Naive thymus-derived CD8-positive, alpha-beta T cell (primary cell): ENCODE data around the gene KLHDC8A. TPM values are rescaled to one million over a fixed set of nuclear protein-coding genes. Genes with fewer than 3 reads are reported as not detected.
"Not testable (repeated sequence)": the region's sequence is repeated elsewhere in the genome, so short reads cannot be mapped to it uniquely, and the experiment has no call there.

Source experiments
- ATAC-seq, 2 donors: fragments of 150-1000 bp; cut with Tn5 transposase in 1 of 2; sonication (Bioruptor Pico), chemical (Tn5 transposase) in 1 of 2; 1 replicate in 1 of 2; 2 replicates in 1 of 2; pipeline ENCODE4 v1.10.0; 2021; ENCODE audit warnings: mild to moderate bottlenecking in 2 of 2, moderate library complexity in 2 of 2
- POLR2A ChIA-PET: fragments of 350-600 bp; sonication (Branson Sonifier 250); formaldehyde crosslinking; loops from one replicate; lab custom pipeline; 2021; ENCODE audit warnings: antibody characterized with exemption; lab: Charles Lee
- DNase-seq, 10 donors: peaks; one replicate each; pipeline versions ENCODE4 v3.0.0 to v3.0.0-alpha.2; 2020 to 2022
- H3K27ac Mint-ChIP-seq, 10 donors: one replicate each; pipeline ENCODE4 v1.8.0; 2020 to 2022; ENCODE audit warnings: mild to moderate bottlenecking in 10 of 10, mixed read lengths in 10 of 10, moderate library complexity in 4 of 10, inconsistent platforms in 1 of 10
- H3K27me3 Mint-ChIP-seq, 5 donors: one replicate each; pipeline ENCODE4 v1.8.0; 2021 to 2022; ENCODE audit warnings: mixed read lengths in 5 of 5
- H3K36me3 Mint-ChIP-seq, 3 donors: one replicate each; pipeline ENCODE4 v1.8.0; 2020 to 2022; ENCODE audit warnings: mixed read lengths in 3 of 3, mild to moderate bottlenecking in 2 of 3, inconsistent platforms in 1 of 3
- H3K4me1 Mint-ChIP-seq, 4 donors: one replicate each; pipeline ENCODE4 v1.8.0; 2021 to 2022; ENCODE audit warnings: mixed read lengths in 4 of 4
- H3K4me3 Mint-ChIP-seq, 10 donors: one replicate each; pipeline ENCODE4 v1.8.0; 2020 to 2022; ENCODE audit warnings: mild to moderate bottlenecking in 10 of 10, mixed read lengths in 10 of 10, moderate library complexity in 6 of 10, inconsistent platforms in 1 of 10
- H3K9me3 Mint-ChIP-seq, 9 donors: one replicate each; pipeline ENCODE4 v1.8.0; 2020 to 2022; ENCODE audit warnings: mixed read lengths in 9 of 9, mild to moderate bottlenecking in 3 of 9, inconsistent platforms in 1 of 9, moderate library complexity in 1 of 9
- polyA plus RNA-seq, 3 donors: library from polyadenylated mRNA; unstranded; fragments of 300-500 nt; fragmentation: Illumina TruSeq; gene quantifications; one replicate each; pipeline ENCODE4 v1.2.3, GENCODE V29; 2021
- total RNA-seq, 8 experiments: library from RNA in 2 of 8; stranded (reverse) in 2 of 8; gene quantifications; one replicate each; pipeline ENCODE4 v1.2.3 and lab custom pipeline; 2021 to 2026

KLHDC8A gene
- total RNA-seq (not detected), polyA plus RNA-seq (not detected), total RNA-seq (lab: John Stamatoyannopoulos, UW) (0 to 0.14 (median 0) reads per million in 6 experiments)

- DNase-seq (no peak), ATAC-seq (no peak)
- POLR2A ChIA-PET: no interaction called here
- Mint-ChIP-seq H3K27me3 (peaks cover 8 to 42% (median 16%) of the 10 kb centered on the region in 5 donors), H3K9me3 (no peaks in the 10 kb centered on the region), H3K36me3 (no peaks in the 10 kb centered on the region), H3K27ac (no peak within 1 kb of the TSS), H3K4me3 (no peak within 1 kb of the TSS), H3K4me1 (peaks cover 0 to 6% (median 0%) of the 10 kb centered on the region in 4 donors)
These were observed at the start of gene KLHDC8A for GRCh38 chr1:205356440-205357139. KLHDC8A (minus strand) TSS chr1:205356922; CDS start chr1:205343604, 13,318 bp downstream.

- H3K4me1 Mint-ChIP-seq, ATAC-seq, POLR2A ChIA-PET, H3K36me3 Mint-ChIP-seq: not testable (repeated sequence)
- peaks cover 8 to 11% (median 9%) of the 10 kb centered on the region in 5 donors for H3K27me3 Mint-ChIP-seq
- peaks cover 0 to 16% (median 0%) of the 10 kb centered on the region in 9 donors for H3K9me3 Mint-ChIP-seq
- H3K27ac Mint-ChIP-seq: peak overlapping the region in 1 of 10 donors; percentile 40
- peak in 1 of 10 donors; percentile 8 for DNase-seq
- H3K4me3 Mint-ChIP-seq: peak overlapping the region in 3 of 10 donors; percentile 18 to 34 (median 27)
These were observed 49.5 kb upstream of the KLHDC8A start for GRCh38 chr1:205406252-205406651.

- ATAC-seq, H3K27ac Mint-ChIP-seq, DNase-seq, H3K4me3 Mint-ChIP-seq, H3K27me3 Mint-ChIP-seq, H3K4me1 Mint-ChIP-seq, POLR2A ChIA-PET, H3K36me3 Mint-ChIP-seq: not testable (repeated sequence)
- H3K9me3 Mint-ChIP-seq: peaks cover 0 to 17% (median 0%) of the 10 kb centered on the region in 9 donors
These were observed 47.8 kb upstream of the KLHDC8A start for GRCh38 chr1:205404484-205404883.

GRCh38 chr1:205398586-205398985 lies 41.9 kb upstream of the KLHDC8A start:
- POLR2A ChIA-PET: no interaction called here
- H3K4me3 Mint-ChIP-seq: no peak overlapping the region

GRCh38 chr1:205396967-205397616 lies 40.4 kb upstream of the KLHDC8A start:
- POLR2A ChIA-PET: no interaction called here
- H3K4me3 Mint-ChIP-seq: no peak overlapping the region
- peak in 1 of 2 donors; percentile 45 for ATAC-seq
- H3K27ac Mint-ChIP-seq: no peak overlapping the region
- H3K9me3 Mint-ChIP-seq: peaks cover 0 to 2% (median 0%) of the 10 kb centered on the region in 9 donors
- H3K36me3 Mint-ChIP-seq: no peaks in the 10 kb centered on the region
- H3K27me3 Mint-ChIP-seq: peaks cover 6 to 21% (median 7%) of the 10 kb centered on the region in 5 donors
- DNase-seq: peak in 6 of 10 donors; percentile 1 to 37 (median 26)
- peaks cover 0 to 5% (median 0%) of the 10 kb centered on the region in 4 donors for H3K4me1 Mint-ChIP-seq

More at GRCh38 chr1:205398586-205398985, 41.9 kb upstream of the KLHDC8A start:
- Mint-ChIP-seq H3K9me3 (peaks cover 0 to 5% (median 0%) of the 10 kb centered on the region in 9 donors), H3K27me3 (peaks cover 0 to 7% (median 5%) of the 10 kb centered on the region in 5 donors), H3K27ac (no peak overlapping the region), H3K4me1 (peaks cover 0 to 5% (median 0%) of the 10 kb centered on the region in 4 donors), H3K36me3 (no peaks in the 10 kb centered on the region)
- DNase-seq (no peak), ATAC-seq (no peak)

- peaks cover 7 to 36% (median 12%) of the 10 kb centered on the region in 5 donors for H3K27me3 Mint-ChIP-seq
- no peaks in the 10 kb centered on the region for H3K36me3 Mint-ChIP-seq
- H3K9me3 Mint-ChIP-seq: no peaks in the 10 kb centered on the region
- DNase-seq: no peak
- H3K4me3 Mint-ChIP-seq: no peak overlapping the region
- peaks cover 0 to 5% (median 0%) of the 10 kb centered on the region in 4 donors for H3K4me1 Mint-ChIP-seq
- H3K27ac Mint-ChIP-seq: no peak overlapping the region
- ATAC-seq: no peak
- POLR2A ChIA-PET: interaction anchor here (0.7 kb wide), 1 partner anchor 122 kb away, joined by 3 read pairs; no protein-coding TSS in a partner anchor
These were observed 38.9 kb upstream of the KLHDC8A start for GRCh38 chr1:205395616-205396015.

GRCh38 chr1:205392650-205393049 lies 35.9 kb upstream of the KLHDC8A start:
- H3K27me3 Mint-ChIP-seq: peaks cover 7 to 48% (median 21%) of the 10 kb centered on the region in 5 donors
- H3K9me3 Mint-ChIP-seq: no peaks in the 10 kb centered on the region
- ATAC-seq: no peak
- POLR2A ChIA-PET: no interaction called here
- DNase-seq: no peak
- no peak overlapping the region for H3K27ac Mint-ChIP-seq
- peaks cover 0 to 5% (median 0%) of the 10 kb centered on the region in 4 donors for H3K4me1 Mint-ChIP-seq
- H3K36me3 Mint-ChIP-seq: no peaks in the 10 kb centered on the region
- no peak overlapping the region for H3K4me3 Mint-ChIP-seq

GRCh38 chr1:205391386-205391785 lies 34.7 kb upstream of the KLHDC8A start:
- H3K27me3 Mint-ChIP-seq: peaks cover 7 to 48% (median 21%) of the 10 kb centered on the region in 5 donors
- no peak for DNase-seq
- POLR2A ChIA-PET: no interaction called here

GRCh38 chr1:205387845-205388244 lies 31.1 kb upstream of the KLHDC8A start:
- ATAC-seq: no peak
- Mint-ChIP-seq H3K27ac (no peak overlapping the region), H3K36me3 (no peaks in the 10 kb centered on the region), H3K4me3 (no peak overlapping the region), H3K9me3 (no peaks in the 10 kb centered on the region), H3K27me3 (peaks cover 3 to 44% (median 15%) of the 10 kb centered on the region in 5 donors), H3K4me1 (no peaks in the 10 kb centered on the region)
- POLR2A ChIA-PET: interaction anchor here (0.7 kb wide), 2 partner anchors 46 to 53 kb away, joined by 3 to 4 read pairs; no protein-coding TSS in a partner anchor
- no peak for DNase-seq

More at GRCh38 chr1:205391386-205391785, 34.7 kb upstream of the KLHDC8A start:
- no peak for ATAC-seq
- H3K4me3 Mint-ChIP-seq: no peak overlapping the region
- no peak overlapping the region for H3K27ac Mint-ChIP-seq
- H3K4me1 Mint-ChIP-seq: no peaks in the 10 kb centered on the region
- H3K9me3 Mint-ChIP-seq: no peaks in the 10 kb centered on the region
- no peaks in the 10 kb centered on the region for H3K36me3 Mint-ChIP-seq

- H3K9me3 Mint-ChIP-seq, H3K27ac Mint-ChIP-seq, H3K4me3 Mint-ChIP-seq, POLR2A ChIA-PET, H3K4me1 Mint-ChIP-seq, H3K36me3 Mint-ChIP-seq, DNase-seq, ATAC-seq: not testable (repeated sequence)
- peaks cover 0 to 26% (median 12%) of the 10 kb centered on the region in 5 donors for H3K27me3 Mint-ChIP-seq
These were observed 26.3 kb upstream of the KLHDC8A start for GRCh38 chr1:205382990-205383389.

GRCh38 chr1:205382561-205382960 lies 25.8 kb upstream of the KLHDC8A start:
- H3K4me3 Mint-ChIP-seq: no peak overlapping the region

GRCh38 chr1:205381305-205381704 lies 24.6 kb upstream of the KLHDC8A start:
- H3K36me3 Mint-ChIP-seq: no peaks in the 10 kb centered on the region
- DNase-seq (no peak), ATAC-seq (no peak)
- POLR2A ChIA-PET: no interaction called here
- no peaks in the 10 kb centered on the region for H3K9me3 Mint-ChIP-seq
- no peak overlapping the region for H3K4me3 Mint-ChIP-seq
- peaks cover 0 to 2% (median 0%) of the 10 kb centered on the region in 4 donors for H3K4me1 Mint-ChIP-seq
- peaks cover 1 to 40% (median 18%) of the 10 kb centered on the region in 5 donors for H3K27me3 Mint-ChIP-seq
- no peak overlapping the region for H3K27ac Mint-ChIP-seq

More at GRCh38 chr1:205382561-205382960, 25.8 kb upstream of the KLHDC8A start:
- POLR2A ChIA-PET: no interaction called here
- Mint-ChIP-seq H3K4me1 (no peaks in the 10 kb centered on the region), H3K27ac (no peak overlapping the region), H3K36me3 (no peaks in the 10 kb centered on the region), H3K27me3 (peaks cover 0 to 27% (median 14%) of the 10 kb centered on the region in 5 donors), H3K9me3 (no peaks in the 10 kb centered on the region)
- ATAC-seq (no peak), DNase-seq (no peak)

GRCh38 chr1:205380882-205381281 lies 24.2 kb upstream of the KLHDC8A start:
- no peaks in the 10 kb centered on the region for H3K9me3 Mint-ChIP-seq
- POLR2A ChIA-PET: no interaction called here
- no peak overlapping the region for H3K4me3 Mint-ChIP-seq
- peaks cover 0 to 7% (median 1%) of the 10 kb centered on the region in 4 donors for H3K4me1 Mint-ChIP-seq
- ATAC-seq: no peak
- H3K36me3 Mint-ChIP-seq: no peaks in the 10 kb centered on the region
- peak overlapping the region in 1 of 10 donors; percentile 43 for H3K27ac Mint-ChIP-seq
- no peak for DNase-seq
- peaks cover 5 to 43% (median 18%) of the 10 kb centered on the region in 5 donors for H3K27me3 Mint-ChIP-seq
